ENCODE measurements around the gene PRMT1. TPM values are rescaled to one million over a fixed set of nuclear protein-coding genes. Genes with fewer than 3 reads are reported as not detected.

Gene PRMT1
- total and polyA plus RNA-seq, 2 donors (not counting 1 experiment from before 2014, with no cell fraction given): 175 to 310 TPM

GRCh38 chr19:49660338-49660961 is 16.6 kb upstream of the PRMT1 start:
- TF ChIP-seq EZH2 (IDR thresholded peaks at IDR 0.05; ENCODE audit: borderline replicate concordance, insufficient read depth, low read depth, low read length, poor library complexity, severe bottlenecking) (no peak), CTCF (IDR thresholded peaks at IDR 0.05) (no peak)
- no peak overlapping the region for H3K4me3 ChIP-seq (ENCODE audit: control extremely low read depth in 1 of 5, extremely low read depth in 1 of 5, insufficient read depth in 1 of 5, low read depth in 2 of 5, low read length in 4 of 5)
- Mint-ChIP-seq H3K27me3 (no peaks in the 10 kb centered on the region), H3K27ac (no peak overlapping the region), H3K4me3 (no peak overlapping the region), H3K9me3 (ENCODE audit: insufficient read depth) (no peaks in the 10 kb centered on the region), H3K4me1 (peaks cover 21% of the 10 kb centered on the region)
- H3K4me1 ChIP-seq (ENCODE audit: control insufficient read depth in 2 of 2, insufficient read depth in 2 of 2, low read length in 2 of 2): peaks cover 9 to 20% of the 10 kb centered on the region in 2 donors
- 100% methylated on average over 14 of the region's 15 CpGs for whole genome bisulfite sequencing (ENCODE audit: insufficient coverage)
- intact Hi-C loops (cut with micrococcal nuclease): no loop called here
- ATAC-seq (ENCODE audit: low read depth) (no peak), DNase-seq (no peak)
- no peak overlapping the region for H3K27ac ChIP-seq (ENCODE audit: low read length in 2 of 2)
- H4K20me1 ChIP-seq (ENCODE audit: control insufficient read depth, insufficient read depth, low read length, poor library complexity, severe bottlenecking): peaks cover 79% of the 10 kb centered on the region
- no peak overlapping the region for H3K4me2 ChIP-seq (replicated peaks; ENCODE audit: low read depth, low read length, poor library complexity, severe bottlenecking)
- H3K79me2 ChIP-seq (ENCODE audit: control insufficient read depth, insufficient read depth, low read length): peaks cover 35% of the 10 kb centered on the region
- POLR2A ChIA-PET: interaction anchor here (0.7 kb wide), 2 partner anchors 245 to 706 kb away, joined by 4 to 5 read pairs; partner anchors contain the start of gene BAX
- no peak overlapping the region for H2AFZ ChIP-seq (ENCODE audit: insufficient read depth, low read depth, low read length, poor library complexity, severe bottlenecking)
- no peaks in the 10 kb centered on the region for H3K27me3 ChIP-seq (replicated peaks in 1 of 4; ENCODE audit: control extremely low read depth in 1 of 4, control insufficient read depth in 3 of 4, insufficient read depth in 4 of 4, low read length in 3 of 4)
- H3K9ac ChIP-seq (ENCODE audit: low read length): no peak overlapping the region
- CTCF ChIA-PET: no interaction called here
- H3K36me3 ChIP-seq (replicated peaks in 1 of 2; ENCODE audit: control extremely low read depth in 1 of 2, control insufficient read depth in 1 of 2, extremely low read depth in 1 of 2, insufficient read depth in 2 of 2, low read length in 1 of 2): peaks cover 3 to 67% of the 10 kb centered on the region in 2 experiments
- no peaks in the 10 kb centered on the region for H3K9me3 ChIP-seq (ENCODE audit: control extremely low read depth in 1 of 3, control insufficient read depth in 2 of 3, insufficient read depth in 1 of 3, low read length in 2 of 3)

- no peak overlapping the region for H3K4me2 ChIP-seq (replicated peaks; ENCODE audit: low read depth, low read length, poor library complexity, severe bottlenecking)
- ChIA-PET POLR2A (interaction anchor here (0.5 kb wide), 1 partner anchor 13 kb away, joined by 4 read pairs; no protein-coding TSS in a partner anchor), CTCF (interaction anchor here (0.8 kb wide), 1 partner anchor 867 kb away, joined by 3 read pairs; no protein-coding TSS in a partner anchor)
- H3K27ac ChIP-seq (ENCODE audit: low read length in 2 of 2): no peak overlapping the region
- no peak overlapping the region for H2AFZ ChIP-seq (ENCODE audit: insufficient read depth, low read depth, low read length, poor library complexity, severe bottlenecking)
- peaks cover 42% of the 10 kb centered on the region for H3K79me2 ChIP-seq (ENCODE audit: control insufficient read depth, insufficient read depth, low read length)
- H3K27ac Mint-ChIP-seq: no peak overlapping the region
- ATAC-seq (ENCODE audit: low read depth): no peak
- no peak overlapping the region for H3K4me3 Mint-ChIP-seq
- WGBS (ENCODE audit: insufficient coverage): 98% methylated on average over 10 of the region's 16 CpGs
- no peak for TF ChIP-seq CTCF (IDR thresholded peaks at IDR 0.05)
- no peak for TF ChIP-seq EZH2 (IDR thresholded peaks at IDR 0.05; ENCODE audit: borderline replicate concordance, insufficient read depth, low read depth, low read length, poor library complexity, severe bottlenecking)
- peaks cover 31% of the 10 kb centered on the region for H3K4me1 Mint-ChIP-seq
- no peaks in the 10 kb centered on the region for H3K27me3 Mint-ChIP-seq
- H3K9me3 ChIP-seq (ENCODE audit: control extremely low read depth in 1 of 3, control insufficient read depth in 2 of 3, insufficient read depth in 1 of 3, low read length in 2 of 3): no peaks in the 10 kb centered on the region
- H3K4me3 ChIP-seq (ENCODE audit: control extremely low read depth in 1 of 5, extremely low read depth in 1 of 5, insufficient read depth in 1 of 5, low read depth in 2 of 5, low read length in 4 of 5): no peak overlapping the region
- peaks cover 71% of the 10 kb centered on the region for H4K20me1 ChIP-seq (ENCODE audit: control insufficient read depth, insufficient read depth, low read length, poor library complexity, severe bottlenecking)
- DNase-seq: no peak
- H3K9me3 Mint-ChIP-seq (ENCODE audit: insufficient read depth): no peaks in the 10 kb centered on the region
- intact Hi-C loops (cut with micrococcal nuclease): no loop called here
- peaks cover 16 to 30% of the 10 kb centered on the region in 2 donors for H3K4me1 ChIP-seq (ENCODE audit: control insufficient read depth in 2 of 2, insufficient read depth in 2 of 2, low read length in 2 of 2)
- no peak overlapping the region for H3K9ac ChIP-seq (ENCODE audit: low read length)
- peaks cover 3 to 54% of the 10 kb centered on the region in 2 experiments for H3K36me3 ChIP-seq (replicated peaks in 1 of 2; ENCODE audit: control extremely low read depth in 1 of 2, control insufficient read depth in 1 of 2, extremely low read depth in 1 of 2, insufficient read depth in 2 of 2, low read length in 1 of 2)
- H3K27me3 ChIP-seq (replicated peaks in 1 of 4; ENCODE audit: control extremely low read depth in 1 of 4, control insufficient read depth in 3 of 4, insufficient read depth in 4 of 4, low read length in 3 of 4): no peaks in the 10 kb centered on the region
Observed at GRCh38 chr19:49662011-49662410, 15.1 kb upstream of the PRMT1 start.

All from B cell (primary cell).